H9 (cell line): ENCODE data around the gene MUC15. TPM values are rescaled to one million over a fixed set of nuclear protein-coding genes. Genes with fewer than 3 reads are reported as not detected.
"Not testable (repeated sequence)": the region's sequence is repeated elsewhere in the genome, so short reads cannot be mapped to it uniquely, and the experiment has no call there.

Experiments
- DNase-seq: peaks from one replicate; pipeline ENCODE4 v3.0.0-alpha.2; 2017
- H2AFZ ChIP-seq: one replicate; pipeline ENCODE4 v1.6.1; 2013; ENCODE audit warnings: mild to moderate bottlenecking, low read length, control low read depth, moderate library complexity
- H2AK5ac ChIP-seq: 2 replicates; pipeline ENCODE4 v1.6.1; 2013; ENCODE audit warnings: low read length, control low read depth, mixed read lengths; ENCODE audit not compliant: insufficient read length
- H2BK120ac ChIP-seq: one replicate; pipeline ENCODE4 v1.6.1; 2013; ENCODE audit warnings: low read depth, mild to moderate bottlenecking, low read length, control low read depth, inconsistent platforms; ENCODE audit not compliant: poor library complexity, severe bottlenecking
- H2BK12ac ChIP-seq: 2 replicates; pipeline ENCODE4 v1.6.1; 2013; ENCODE audit warnings: low read length, control low read depth, mixed read lengths, low read depth; ENCODE audit not compliant: insufficient read length
- H2BK15ac ChIP-seq: 2 replicates; pipeline ENCODE4 v1.6.1; 2013; ENCODE audit warnings: low read depth, low read length, control low read depth
- H2BK20ac ChIP-seq: one replicate; pipeline ENCODE4 v1.6.1; 2013; ENCODE audit warnings: low read depth, mild to moderate bottlenecking, low read length, control low read depth, inconsistent platforms; ENCODE audit not compliant: poor library complexity, severe bottlenecking
- H2BK5ac ChIP-seq: 2 replicates; pipeline ENCODE4 v1.6.1; 2013; ENCODE audit warnings: low read length, control low read depth, mixed read lengths; ENCODE audit not compliant: insufficient read length
- H3K14ac ChIP-seq: 2 replicates; pipeline ENCODE4 v1.6.1; 2013; ENCODE audit warnings: low read length, control low read depth; ENCODE audit not compliant: insufficient read depth
- H3K18ac ChIP-seq: 2 replicates; pipeline ENCODE4 v1.6.1; 2013; ENCODE audit warnings: low read depth, mild to moderate bottlenecking, mixed read lengths, low read length, control low read depth; ENCODE audit not compliant: insufficient read length
- H3K23ac ChIP-seq: 2 replicates; pipeline ENCODE4 v1.6.1; 2013; ENCODE audit warnings: low read length, control low read depth, mixed read lengths, low read depth; ENCODE audit not compliant: insufficient read length
- H3K23me2 ChIP-seq: 2 replicates; pipeline ENCODE4 v1.6.1; 2013; ENCODE audit warnings: low read depth, mild to moderate bottlenecking, mixed read lengths, low read length, control low read depth; ENCODE audit not compliant: insufficient read length, poor library complexity, severe bottlenecking
- H3K27ac ChIP-seq: 2 replicates; pipeline ENCODE4 v1.5.1; 2013; ENCODE audit warnings: low read length, control low read depth, mixed read lengths, low read depth; ENCODE audit not compliant: insufficient read length
- H3K27me3 ChIP-seq: 2 replicates; pipeline ENCODE4 v1.6.1; 2013; ENCODE audit warnings: low read length, control low read depth, inconsistent platforms; ENCODE audit not compliant: insufficient read depth
- H3K4ac ChIP-seq: 2 replicates; pipeline ENCODE4 v1.6.1; 2013; ENCODE audit warnings: low read depth, mild to moderate bottlenecking, control low read depth, inconsistent platforms, low read length, moderate library complexity
- H3K4me1 ChIP-seq: 2 replicates; pipeline ENCODE4 v1.6.1; 2013; ENCODE audit warnings: low read length, control low read depth, inconsistent platforms; ENCODE audit not compliant: insufficient read depth
- H3K4me2 ChIP-seq: 2 replicates; pipeline ENCODE4 v1.6.1; 2013; ENCODE audit warnings: low read length, control low read depth, mixed read lengths; ENCODE audit not compliant: insufficient read length, insufficient read depth
- H3K56ac ChIP-seq: 2 replicates; pipeline ENCODE4 v1.6.1; 2013; ENCODE audit warnings: low read depth, mild to moderate bottlenecking, mixed read lengths, low read length, control low read depth; ENCODE audit not compliant: insufficient read length
- H3K79me1 ChIP-seq: 2 replicates; pipeline ENCODE4 v1.6.1; 2013; ENCODE audit warnings: low read depth, mild to moderate bottlenecking, moderate library complexity, low read length, control low read depth, inconsistent platforms; ENCODE audit not compliant: insufficient read depth, poor library complexity, severe bottlenecking
- H3K79me2 ChIP-seq: 2 replicates; pipeline ENCODE4 v1.6.1; 2013; ENCODE audit warnings: low read length, control low read depth, inconsistent platforms; ENCODE audit not compliant: insufficient read depth
- H3K9ac ChIP-seq: 2 replicates; pipeline ENCODE4 v1.6.1; 2013; ENCODE audit warnings: low read length, control low read depth, mixed read lengths; ENCODE audit not compliant: insufficient read length; ENCODE audit errors: extremely low read depth
- H3K9me3 ChIP-seq: one replicate; pipeline ENCODE4 v1.6.1; 2013; ENCODE audit warnings: low read depth, low read length, inconsistent platforms; ENCODE audit not compliant: control insufficient read depth
- H3T11ph ChIP-seq: one replicate; pipeline ENCODE4 v1.6.1; 2013; ENCODE audit warnings: mild to moderate bottlenecking, low read length, control low read depth, inconsistent platforms
- H4K20me1 ChIP-seq: one replicate; pipeline ENCODE4 v1.6.1; 2013; ENCODE audit not compliant: control insufficient read depth, insufficient read length, insufficient read depth
- H4K5ac ChIP-seq: 2 replicates; pipeline ENCODE4 v1.6.1; 2013; ENCODE audit warnings: low read depth, mild to moderate bottlenecking, mixed read lengths, low read length, control low read depth; ENCODE audit not compliant: insufficient read length
- H4K8ac ChIP-seq: replicated peaks from 2 replicates; pipeline ENCODE4 v1.6.1; 2013; ENCODE audit warnings: low read length, control low read depth, mixed read lengths, low read depth; ENCODE audit not compliant: insufficient read length
- H4K91ac ChIP-seq: 2 replicates; pipeline ENCODE4 v1.6.1; 2013; ENCODE audit warnings: low read depth, mild to moderate bottlenecking, moderate library complexity, mixed read lengths, low read length, control low read depth; ENCODE audit not compliant: insufficient read length
- H3K27ac Mint-ChIP-seq, 3 experiments: 2 replicates in 2 of 3; 3 replicates in 1 of 3; pipeline ENCODE4 v1.8.0; 2020 to 2021; ENCODE audit warnings: mixed read lengths in 3 of 3, mild to moderate bottlenecking in 1 of 3, moderate library complexity in 1 of 3
- H3K27me3 Mint-ChIP-seq: 2 replicates; pipeline ENCODE4 v1.8.0; 2021; ENCODE audit warnings: low read depth, mild to moderate bottlenecking, moderate library complexity, mixed read lengths
- H3K36me3 Mint-ChIP-seq, 3 experiments: 2 replicates in 2 of 3; 3 replicates in 1 of 3; pipeline ENCODE4 v1.8.0; 2020 to 2021; ENCODE audit warnings: low read depth in 3 of 3, mixed read lengths in 3 of 3; ENCODE audit not compliant: insufficient read depth in 1 of 3
- H3K4me1 Mint-ChIP-seq, 2 experiments: 2 replicates each; pipeline ENCODE4 v1.8.0; 2020; ENCODE audit warnings: mixed read lengths in 2 of 2
- H3K4me3 Mint-ChIP-seq, 2 experiments: 2 replicates in 1 of 2; 3 replicates in 1 of 2; pipeline ENCODE4 v1.8.0; 2020 to 2021; ENCODE audit warnings: mild to moderate bottlenecking in 2 of 2, mixed read lengths in 2 of 2, moderate library complexity in 1 of 2
- H3K9me3 Mint-ChIP-seq, 2 experiments: 2 replicates in 1 of 2; 3 replicates in 1 of 2; pipeline ENCODE4 v1.8.0; 2020; ENCODE audit warnings: mild to moderate bottlenecking in 2 of 2, mixed read lengths in 2 of 2, moderate library complexity in 1 of 2
- WGBS: extraction: QIAGEN DNeasy Blood & Tissue Kit; methylation state at CpG from one replicate; pipeline ENCODE4 v1.1.7; 2013; ENCODE audit warnings: missing lambda C conversion rate, low lambda C conversion rate, mixed read lengths; ENCODE audit not compliant: insufficient read length; ENCODE audit errors: extremely low coverage; 5-methylcytosine and 5-hydroxymethylcytosine counted together
- total RNA-seq: library from RNA; stranded (reverse); gene quantifications from 2 replicates; pipeline ENCODE4 v1.2.1, GENCODE V29; 2021

The MUC15 gene
- total RNA-seq, 1 experiment from 2014 or later: not detected

DNA sequence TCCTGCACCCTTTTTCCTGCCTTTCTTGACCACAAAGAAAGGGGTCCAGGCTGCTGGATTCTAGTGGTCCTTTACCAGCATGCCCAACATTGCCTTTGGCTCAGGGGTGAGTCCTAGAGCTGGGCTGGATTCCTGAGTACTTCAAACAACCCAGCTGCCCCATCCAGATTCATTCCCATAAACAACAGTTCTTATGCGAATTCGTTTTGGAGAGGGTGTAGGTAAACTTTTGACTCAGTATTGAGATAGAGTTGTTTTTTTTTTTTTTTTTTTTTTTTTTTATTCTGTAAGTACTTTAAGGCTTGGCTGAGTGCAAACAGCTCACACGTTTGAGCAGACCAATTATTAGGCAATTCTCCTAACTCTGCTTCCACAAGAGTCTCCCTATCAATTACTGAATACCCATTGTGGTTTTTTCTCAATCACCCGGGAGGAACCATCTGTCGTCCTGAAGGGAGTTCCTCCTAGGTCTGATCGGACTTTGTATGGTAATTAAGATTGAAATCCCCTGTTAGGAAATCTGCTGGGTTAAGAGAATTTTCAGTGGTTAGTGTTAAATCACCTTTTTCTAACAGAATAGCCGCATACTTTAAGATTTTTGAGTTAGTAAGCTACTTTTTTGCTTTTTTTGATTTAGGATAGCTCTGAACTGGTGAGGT, 23.3 kb upstream of the MUC15 start:
- not testable (repeated sequence) for H2BK15ac ChIP-seq, H2BK12ac ChIP-seq, H3K27me3 Mint-ChIP-seq, H3K4ac ChIP-seq, H2AFZ ChIP-seq, H3K14ac ChIP-seq, H2AK5ac ChIP-seq, H3K9me3 ChIP-seq, H2BK120ac ChIP-seq, H3K4me1 Mint-ChIP-seq, H3K23me2 ChIP-seq, H3K23ac ChIP-seq, H3K27ac Mint-ChIP-seq, H3K4me3 Mint-ChIP-seq, H4K5ac ChIP-seq, H3K4me1 ChIP-seq, H3K36me3 Mint-ChIP-seq, H2BK5ac ChIP-seq, H4K8ac ChIP-seq, H3K79me2 ChIP-seq, H3T11ph ChIP-seq, H3K27me3 ChIP-seq, H3K79me1 ChIP-seq, DNase-seq, H3K56ac ChIP-seq, H3K4me2 ChIP-seq, H3K9ac ChIP-seq, H3K18ac ChIP-seq, H2BK20ac ChIP-seq, H4K20me1 ChIP-seq, H3K9me3 Mint-ChIP-seq, H3K27ac ChIP-seq, H4K91ac ChIP-seq
- no CpG with 5 or more reads among the region's 7 CpGs for WGBS
